ENCODE data around the gene CACHD1. TPM values are rescaled to one million over a fixed set of nuclear protein-coding genes. Genes with fewer than 3 reads are reported as not detected.

The CACHD1 gene
- total RNA-seq, 1 donor from 2014 or later = 5.9 TPM

DNA sequence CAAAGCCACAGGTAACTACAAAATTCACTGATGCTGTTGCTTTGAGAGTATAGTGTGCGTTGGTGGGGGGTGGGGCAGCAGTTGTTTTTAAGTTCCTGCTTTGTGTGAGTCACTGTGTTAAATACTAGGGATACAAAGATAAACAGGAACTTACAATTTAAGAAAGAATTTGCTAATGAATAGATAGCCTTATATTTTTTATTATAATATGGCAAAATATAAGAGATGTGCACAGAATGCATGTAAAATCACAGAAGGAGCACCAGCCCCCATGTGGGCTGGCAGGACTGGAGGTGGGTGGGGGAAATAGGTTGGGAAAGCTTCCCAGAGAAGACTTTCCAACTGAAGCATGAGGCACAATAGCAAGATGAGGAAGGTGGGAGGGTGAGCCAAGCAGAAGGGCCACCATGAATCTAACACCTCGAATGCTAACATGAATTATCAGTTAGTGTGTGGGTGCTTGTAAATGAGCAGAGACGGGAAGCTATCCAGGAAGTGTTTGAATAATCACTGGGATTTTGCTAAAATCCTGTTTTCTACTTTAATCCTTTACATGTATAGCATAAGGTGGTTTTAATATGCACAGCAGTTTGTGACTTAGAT is 217.9 kb downstream of the CACHD1 start:
- DNase-seq (ENCODE audit: low read depth) = no peak
- TF ChIP-seq, protein P1, sequence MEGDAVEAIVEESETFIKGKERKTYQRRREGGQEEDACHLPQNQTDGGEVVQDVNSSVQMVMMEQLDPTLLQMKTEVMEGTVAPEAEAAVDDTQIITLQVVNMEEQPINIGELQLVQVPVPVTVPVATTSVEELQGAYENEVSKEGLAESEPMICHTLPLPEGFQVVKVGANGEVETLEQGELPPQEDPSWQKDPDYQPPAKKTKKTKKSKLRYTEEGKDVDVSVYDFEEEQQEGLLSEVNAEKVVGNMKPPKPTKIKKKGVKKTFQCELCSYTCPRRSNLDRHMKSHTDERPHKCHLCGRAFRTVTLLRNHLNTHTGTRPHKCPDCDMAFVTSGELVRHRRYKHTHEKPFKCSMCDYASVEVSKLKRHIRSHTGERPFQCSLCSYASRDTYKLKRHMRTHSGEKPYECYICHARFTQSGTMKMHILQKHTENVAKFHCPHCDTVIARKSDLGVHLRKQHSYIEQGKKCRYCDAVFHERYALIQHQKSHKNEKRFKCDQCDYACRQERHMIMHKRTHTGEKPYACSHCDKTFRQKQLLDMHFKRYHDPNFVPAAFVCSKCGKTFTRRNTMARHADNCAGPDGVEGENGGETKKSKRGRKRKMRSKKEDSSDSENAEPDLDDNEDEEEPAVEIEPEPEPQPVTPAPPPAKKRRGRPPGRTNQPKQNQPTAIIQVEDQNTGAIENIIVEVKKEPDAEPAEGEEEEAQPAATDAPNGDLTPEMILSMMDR (conservative IDR thresholded peaks at IDR 0.05; ENCODE audit: low read depth, low read length) = no peak

GRCh38 chr1:64691626-64692025 is 221.7 kb downstream of the CACHD1 start:
- TF ChIP-seq, protein P1 (conservative IDR thresholded peaks at IDR 0.05; ENCODE audit: low read depth, low read length) = no peak
- DNase-seq (ENCODE audit: low read depth) = no peak

More for the DNA sequence above, 217.9 kb downstream of the CACHD1 start:
- no peak overlapping the region for H3K4me3 ChIP-seq (ENCODE audit: low read depth, low read length)

GRCh38 chr1:64692911-64693310 is 223.0 kb downstream of the CACHD1 start:
- TF ChIP-seq, protein P1 (conservative IDR thresholded peaks at IDR 0.05; ENCODE audit: low read depth, low read length) = no peak
- H3K4me3 ChIP-seq (ENCODE audit: low read depth, low read length) = no peak overlapping the region
- DNase-seq (ENCODE audit: low read depth) = no peak

More at GRCh38 chr1:64691626-64692025, 221.7 kb downstream of the CACHD1 start:
- no peak overlapping the region for H3K4me3 ChIP-seq (ENCODE audit: low read depth, low read length)

DNA sequence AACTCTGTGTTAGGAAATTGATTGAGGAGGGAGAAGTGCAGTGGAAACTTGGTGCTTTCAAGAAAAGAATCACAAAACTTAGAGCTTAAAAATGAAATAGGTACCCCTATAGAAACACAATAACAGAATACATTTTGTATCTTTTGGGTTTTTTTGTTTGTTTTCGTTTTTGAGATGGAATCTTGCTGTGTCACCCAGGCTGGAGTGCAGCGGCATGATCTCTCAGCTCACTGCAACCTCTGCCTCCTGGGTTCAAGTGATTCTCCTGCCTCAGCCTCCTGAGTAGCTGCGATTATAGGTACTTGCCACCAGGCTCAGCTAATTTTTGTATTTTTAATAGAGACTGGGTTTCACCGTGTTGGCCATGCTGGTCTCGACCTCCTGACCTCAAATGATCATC is 223.5 kb downstream of the CACHD1 start:
- TF ChIP-seq, protein P1 (conservative IDR thresholded peaks at IDR 0.05; ENCODE audit: low read depth, low read length) = no peak
- no peak overlapping the region for H3K4me3 ChIP-seq (ENCODE audit: low read depth, low read length)
- DNase-seq (ENCODE audit: low read depth) = no peak

DNA sequence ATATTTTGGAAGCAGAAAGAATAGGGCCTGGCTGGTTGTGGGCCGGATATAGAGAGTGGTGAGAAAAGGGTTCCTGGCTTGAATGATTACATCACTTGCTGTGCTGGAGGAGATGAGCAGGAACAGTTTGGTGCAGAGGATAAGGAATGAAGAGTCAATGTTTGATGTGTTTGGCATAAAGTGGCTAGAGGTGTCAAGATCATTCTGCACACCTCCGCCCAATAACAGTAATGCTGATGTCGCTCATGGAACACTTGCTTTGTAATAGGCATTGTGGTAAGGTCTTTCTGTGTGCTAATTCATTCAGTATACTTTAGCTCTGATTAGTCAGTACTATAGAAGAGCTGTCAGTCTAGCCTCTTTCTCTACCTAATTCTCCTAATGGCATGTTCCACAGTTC is 226.9 kb downstream of the CACHD1 start:
- DNase-seq (ENCODE audit: low read depth) = no peak
- no peak overlapping the region for H3K4me3 ChIP-seq (ENCODE audit: low read depth, low read length)
- TF ChIP-seq, protein P1 (conservative IDR thresholded peaks at IDR 0.05; ENCODE audit: low read depth, low read length) = no peak

DNA sequence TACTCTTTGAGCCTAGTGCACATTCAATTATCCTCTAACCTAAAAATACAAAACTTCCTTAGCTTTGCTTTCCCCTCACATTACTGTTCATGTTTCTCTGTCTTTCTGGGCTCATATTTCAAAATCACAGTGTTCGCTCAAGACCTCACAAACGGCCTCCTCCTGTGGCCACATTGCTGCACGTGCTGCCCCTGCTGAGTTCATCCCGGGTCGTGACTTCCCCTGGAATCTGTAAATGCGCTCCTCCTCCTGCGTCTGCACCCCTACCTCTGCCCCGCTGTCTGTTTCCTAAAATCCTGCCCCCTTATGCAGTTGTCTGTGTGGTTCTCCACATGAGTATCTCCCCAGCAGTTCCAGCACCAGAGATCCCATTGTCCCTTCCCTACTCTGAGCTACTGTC is 229.4 kb downstream of the CACHD1 start:
- DNase-seq (ENCODE audit: low read depth) = no peak
- H3K4me3 ChIP-seq (ENCODE audit: low read depth, low read length) = no peak overlapping the region
- TF ChIP-seq, protein P1 (conservative IDR thresholded peaks at IDR 0.05; ENCODE audit: low read depth, low read length) = no peak

DNA sequence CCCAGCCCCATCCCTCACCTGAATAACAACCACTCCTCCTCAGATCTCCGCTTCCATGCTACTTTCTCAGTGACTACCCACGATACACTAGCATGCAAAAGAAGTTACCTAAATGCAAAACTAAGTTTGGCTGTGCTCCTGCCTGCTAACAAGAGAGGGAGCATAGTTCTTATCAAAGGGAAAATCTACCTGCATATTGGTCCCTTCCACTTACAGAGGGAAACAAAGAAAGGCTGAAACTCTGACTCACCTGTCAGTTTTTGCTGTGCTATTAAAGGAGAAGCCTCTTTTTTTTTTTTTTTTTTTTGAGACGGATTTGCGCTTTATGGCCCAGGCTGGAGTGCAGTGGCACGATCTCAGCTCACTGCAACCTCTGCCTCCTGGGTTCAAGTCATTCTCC is 231.1 kb downstream of the CACHD1 start:
- no peak for DNase-seq (ENCODE audit: low read depth)
- H3K4me3 ChIP-seq (ENCODE audit: low read depth, low read length) = no peak overlapping the region
- TF ChIP-seq, protein P1 (conservative IDR thresholded peaks at IDR 0.05; ENCODE audit: low read depth, low read length) = no peak
